ENCODE results near the gene CGREF1. TPM values are rescaled to one million over a fixed set of nuclear protein-coding genes. Genes with fewer than 3 reads are reported as not detected.

CGREF1 gene
- total and polyA plus RNA-seq, 2 donors (not counting 3 experiments of a cell fraction or from before 2014, with no cell fraction given) = 2.9 to 5.8 TPM

DNA sequence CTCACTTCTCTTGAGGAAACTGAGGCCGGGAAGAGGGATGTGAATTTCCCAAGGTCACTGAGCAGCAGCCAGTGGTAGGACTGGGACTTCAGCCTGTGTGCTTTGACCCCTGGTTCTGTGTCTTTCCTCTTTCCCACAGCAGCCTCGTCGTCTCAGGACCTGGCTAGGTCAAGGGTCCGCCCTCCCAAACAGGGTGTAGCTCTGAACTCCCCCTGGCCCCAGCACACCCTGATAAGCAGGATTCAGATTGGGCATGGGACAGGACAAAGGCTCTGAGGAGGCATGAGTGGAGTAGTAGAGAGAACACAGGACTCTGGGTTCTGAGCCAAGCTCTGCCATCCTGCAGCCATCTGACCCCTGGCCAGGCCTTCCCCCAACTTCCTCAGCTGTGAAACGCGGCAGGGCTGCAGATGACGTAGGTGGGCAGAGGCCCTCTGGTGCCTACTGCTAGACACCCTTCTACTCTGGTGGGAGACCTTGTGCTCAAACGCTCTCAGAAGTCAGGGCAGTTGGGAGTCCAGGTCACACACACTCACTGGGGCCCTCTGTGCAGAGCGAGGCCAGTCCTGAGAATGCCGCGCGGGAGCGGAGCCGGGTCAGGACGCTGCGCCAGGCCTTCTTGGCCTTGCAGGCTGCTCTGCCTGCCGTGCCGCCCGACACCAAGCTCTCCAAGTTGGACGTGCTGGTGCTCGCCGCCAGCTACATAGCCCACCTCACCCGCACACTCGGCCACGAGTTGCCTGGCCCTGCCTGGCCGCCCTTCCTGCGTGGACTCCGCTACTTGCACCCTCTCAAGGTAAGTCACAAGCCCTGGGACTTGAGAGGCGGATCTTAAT, 30.9 kb upstream of the CGREF1 start:
- H3K4me1 ChIP-seq (ENCODE audit: control insufficient read depth, extremely low read depth, insufficient read depth, low read length) = no peaks in the 10 kb centered on the region
- DNase-seq (ENCODE audit: low read depth, low spot score) (no peak), FAIRE-seq (no peak)
- H3K9me3 ChIP-seq (replicated peaks; ENCODE audit: control insufficient read depth, insufficient read depth, low read length) = no peaks in the 10 kb centered on the region
- no TSS peak for BruUV-seq (replicated peaks)
- no peak overlapping the region for H3K27ac ChIP-seq (ENCODE audit: insufficient read depth, low read depth, low read length)
- H3K9ac ChIP-seq (replicated peaks; ENCODE audit: extremely low read depth, insufficient read depth, low read length) = no peak overlapping the region
- no peak overlapping the region for H3K4me3 ChIP-seq (replicated peaks in 1 of 3; ENCODE audit: insufficient read depth in 1 of 3, low read depth in 1 of 3, low read length in 3 of 3)
- no peaks in the 10 kb centered on the region for H3K79me2 ChIP-seq (ENCODE audit: control insufficient read depth, insufficient read depth, low read length)
- dilution Hi-C loops (cut with MboI; ENCODE audit: extremely low pct_ligation_motif_present, low sequenced_read_pairs) = no loop called here
- H3K36me3 ChIP-seq (ENCODE audit: control insufficient read depth in 2 of 2, extremely low read depth in 1 of 2, insufficient read depth in 2 of 2, low read length in 2 of 2) = no peaks in the 10 kb centered on the region
- ChIA-PET CTCF (interaction anchor here (1.0 to 2.4 kb wide), 2 partner anchors 20 to 25 kb away, joined by 3 to 17 read pairs; no protein-coding TSS in a partner anchor), POLR2A (no interaction called here)
- no peak for TF ChIP-seq MYC (IDR thresholded peaks at IDR 0.05; ENCODE audit: low read depth, low read length)
- TF ChIP-seq EZH2 (IDR thresholded peaks at IDR 0.05; ENCODE audit: borderline replicate concordance, low read depth, low read length, severe bottlenecking) = no peak
- no peak for TF ChIP-seq CTCF (IDR thresholded peaks at IDR 0.05; ENCODE audit: extremely low read depth in 1 of 2, insufficient read depth in 1 of 2, low read depth in 1 of 2, low read length in 2 of 2)
- no peak for TF ChIP-seq POLR2AphosphoS5 (IDR thresholded peaks at IDR 0.05; ENCODE audit: insufficient read depth, low read depth, low read length)
- no peak for TF ChIP-seq GATA2 (IDR thresholded peaks at IDR 0.05; ENCODE audit: insufficient read depth, insufficient read length, low read depth, low read length)
- TF ChIP-seq JUN (IDR thresholded peaks at IDR 0.05; ENCODE audit: borderline replicate concordance, insufficient read depth, insufficient read length, low read depth) = no peak
- TF ChIP-seq FOS (IDR thresholded peaks at IDR 0.05; ENCODE audit: borderline replicate concordance, insufficient read depth, low read length) = no peak
- TF ChIP-seq, protein P1, sequence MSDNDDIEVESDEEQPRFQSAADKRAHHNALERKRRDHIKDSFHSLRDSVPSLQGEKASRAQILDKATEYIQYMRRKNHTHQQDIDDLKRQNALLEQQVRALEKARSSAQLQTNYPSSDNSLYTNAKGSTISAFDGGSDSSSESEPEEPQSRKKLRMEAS (IDR thresholded peaks at IDR 0.05; ENCODE audit: insufficient read depth, insufficient read length) = no peak
- TF ChIP-seq POLR2A (IDR thresholded peaks at IDR 0.05; ENCODE audit: low read depth, low read length) = no peak
- peaks cover 0 to 1% of the 10 kb centered on the region in 2 experiments for H3K27me3 ChIP-seq (ENCODE audit: control insufficient read depth in 2 of 2, insufficient read depth in 2 of 2, low read length in 2 of 2)
- no peaks in the 10 kb centered on the region for H3K9me1 ChIP-seq (replicated peaks; ENCODE audit: control insufficient read depth, extremely low read depth, insufficient read depth, low read length)
- H3K4me2 ChIP-seq (ENCODE audit: insufficient read depth, low read length) = no peak overlapping the region
- intact Hi-C loops (cut with micrococcal nuclease) = loop anchor here (10.0 kb wide), 1 partner anchor 165 kb away; no protein-coding TSS in a partner anchor
- H4K20me1 ChIP-seq (replicated peaks; ENCODE audit: control insufficient read depth, extremely low read depth, insufficient read depth, low read length) = no peaks in the 10 kb centered on the region
- no peak overlapping the region for H2AFZ ChIP-seq (ENCODE audit: low read depth, low read length)

Data from endothelial cell of umbilical vein (primary cell).